ENCODE measurements around the gene IGFALS.

Gene IGFALS

GRCh38 chr16:1825381-1825863, 31.9 kb upstream of the IGFALS start:
- no peaks in the 10 kb centered on the region for H3K27me3 ChIP-seq
- peaks cover 23 to 30% (median 28%) of the 10 kb centered on the region in 3 donors for H3K36me3 ChIP-seq
- H3K4me3 ChIP-seq = peak overlapping the region; percentile 74 to 89
- intact Hi-C loops (cut with DNase I; ENCODE audit: low total_unique reads) = loop anchor here (5.0 kb wide), 1 partner anchor 43 kb away; the partner anchor contains the start of genes NUBP2 and SPSB3
- no peaks in the 10 kb centered on the region for H3K9me3 ChIP-seq
- no peak for TF ChIP-seq CTCF (IDR thresholded peaks at IDR 0.05)
- peak overlapping the region; percentile 77 to 84 for H3K27ac ChIP-seq
- peaks cover 0 to 52% (median 32%) of the 10 kb centered on the region in 4 donors for H3K4me1 ChIP-seq
- DNase-seq = no peak

- H3K27ac ChIP-seq = no peak overlapping the region
- H3K27me3 ChIP-seq = no peaks in the 10 kb centered on the region
- no peak overlapping the region for H3K4me3 ChIP-seq
- peaks cover 0 to 41% (median 25%) of the 10 kb centered on the region in 4 donors for H3K4me1 ChIP-seq
- H3K36me3 ChIP-seq = peaks cover 33 to 42% (median 39%) of the 10 kb centered on the region in 3 donors
- no peak for DNase-seq
- no peaks in the 10 kb centered on the region for H3K9me3 ChIP-seq
- no peak for TF ChIP-seq CTCF (IDR thresholded peaks at IDR 0.05)
- intact Hi-C loops (cut with DNase I; ENCODE audit: low total_unique reads) = no loop called here
Observed at GRCh38 chr16:1823821-1824220, 30.3 kb upstream of the IGFALS start.

- Histone ChIP-seq H3K4me3 (no peak overlapping the region), H3K9me3 (no peaks in the 10 kb centered on the region), H3K36me3 (peaks cover 43 to 52% (median 50%) of the 10 kb centered on the region in 3 donors), H3K27ac (no peak overlapping the region), H3K4me1 (peaks cover 0 to 31% (median 20%) of the 10 kb centered on the region in 4 donors), H3K27me3 (no peaks in the 10 kb centered on the region)
- no peak for TF ChIP-seq CTCF (IDR thresholded peaks at IDR 0.05)
- DNase-seq = no peak
- intact Hi-C loops (cut with DNase I; ENCODE audit: low total_unique reads) = no loop called here
Observed at GRCh38 chr16:1822801-1823200, 29.3 kb upstream of the IGFALS start.

GRCh38 chr16:1821861-1822611, 28.5 kb upstream of the IGFALS start:
- Histone ChIP-seq H3K9me3 (no peaks in the 10 kb centered on the region), H3K36me3 (peaks cover 48 to 60% (median 55%) of the 10 kb centered on the region in 3 donors), H3K27me3 (no peaks in the 10 kb centered on the region), H3K4me3 (no peak overlapping the region), H3K4me1 (peaks cover 0 to 25% (median 18%) of the 10 kb centered on the region in 4 donors), H3K27ac (no peak overlapping the region)
- no peak for DNase-seq
- TF ChIP-seq CTCF (IDR thresholded peaks at IDR 0.05) = no peak
- intact Hi-C loops (cut with DNase I; ENCODE audit: low total_unique reads) = no loop called here

- H3K36me3 ChIP-seq = peaks cover 59 to 71% (median 64%) of the 10 kb centered on the region in 3 donors
- no peak for DNase-seq
- H3K27ac ChIP-seq = no peak overlapping the region
Observed at GRCh38 chr16:1820946-1821290, 27.4 kb upstream of the IGFALS start.

More at GRCh38 chr16:1820946-1821290, 27.4 kb upstream of the IGFALS start:
- Histone ChIP-seq H3K4me3 (no peak overlapping the region), H3K27me3 (no peaks in the 10 kb centered on the region), H3K9me3 (no peaks in the 10 kb centered on the region), H3K4me1 (peaks cover 0 to 23% (median 17%) of the 10 kb centered on the region in 4 donors)
- intact Hi-C loops (cut with DNase I; ENCODE audit: low total_unique reads) = no loop called here
- no peak for TF ChIP-seq CTCF (IDR thresholded peaks at IDR 0.05)

All from tibial artery (tissue), 4 donors.